Measurements from ENCODE around the gene TLX3. TPM values are rescaled to one million over a fixed set of nuclear protein-coding genes. Genes with fewer than 3 reads are reported as not detected.

Gene TLX3
- total and polyA plus RNA-seq, 12 donors: 0.17 TPM; not detected in 11

- intact Hi-C loops (cut with DNase I): loop anchor here in 1 of 2 donors (10.0 kb wide), 1 partner anchor 121 kb away; no protein-coding TSS in a partner anchor
- Histone ChIP-seq H3K9me3 (replicated peaks in 1 of 3) (no peaks in the 10 kb centered on the region), H3K27me3 (peaks cover 19% of the 10 kb centered on the region), H3K27ac (no peak overlapping the region), H3K4me3 (no peak overlapping the region), H3K4me1 (replicated peaks in 1 of 2) (peaks cover 0 to 4% of the 10 kb centered on the region in 2 donors), H3K36me3 (replicated peaks in 1 of 2) (no peaks in the 10 kb centered on the region)
- 59 to 77% (median 73%) methylated on average over 5 to 8 of the region's 8 CpGs for WGBS, 4 donors
- no peak for TF ChIP-seq POLR2A (IDR thresholded peaks at IDR 0.05)
- TF ChIP-seq CTCF (IDR thresholded peaks at IDR 0.05): no peak
- DNase-seq: no peak
These were observed 26.6 kb downstream of the TLX3 start for GRCh38 chr5:171335616-171336015.

- 7 to 14% (median 9%) methylated on average over 28 to 31 of the region's 31 CpGs for WGBS, 4 donors
- Histone ChIP-seq H3K4me3 (peak overlapping the region in 1 of 4 donors; percentile 54), H3K4me1 (replicated peaks in 1 of 2) (peaks cover 0 to 4% of the 10 kb centered on the region in 2 donors), H3K9me3 (replicated peaks in 1 of 3) (no peaks in the 10 kb centered on the region), H3K36me3 (replicated peaks in 1 of 2) (no peaks in the 10 kb centered on the region), H3K27me3 (peaks cover 19% of the 10 kb centered on the region), H3K27ac (no peak overlapping the region)
- intact Hi-C loops (cut with DNase I): loop anchor here in 1 of 2 donors (10.0 kb wide), 1 partner anchor 122 kb away; no protein-coding TSS in a partner anchor
- DNase-seq: peak in 6 of 7 donors; percentile 26 to 60 (median 44)
- TF ChIP-seq CTCF (IDR thresholded peaks at IDR 0.05) (peak; percentile 13 to 58 (median 48)), POLR2A (IDR thresholded peaks at IDR 0.05) (no peak)
These were observed 27.6 kb downstream of the TLX3 start for GRCh38 chr5:171336521-171337209.

GRCh38 chr5:171337210-171337569, 28.1 kb downstream of the TLX3 start:
- Histone ChIP-seq H3K9me3 (replicated peaks in 1 of 3) (no peaks in the 10 kb centered on the region), H3K36me3 (replicated peaks in 1 of 2) (no peaks in the 10 kb centered on the region), H3K27ac (no peak overlapping the region), H3K4me1 (replicated peaks in 1 of 2) (peaks cover 0 to 4% of the 10 kb centered on the region in 2 donors), H3K27me3 (peaks cover 17% of the 10 kb centered on the region), H3K4me3 (peak overlapping the region in 1 of 4 donors; percentile 54)
- 22 to 36% (median 30%) methylated on average over 11 of the region's 11 CpGs for WGBS, 4 donors
- DNase-seq: no peak
- intact Hi-C loops (cut with DNase I): loop anchor here in 1 of 2 donors (10.0 kb wide), 1 partner anchor 122 kb away; no protein-coding TSS in a partner anchor
- TF ChIP-seq POLR2A (IDR thresholded peaks at IDR 0.05) (no peak), CTCF (IDR thresholded peaks at IDR 0.05) (no peak)

- TF ChIP-seq POLR2A (IDR thresholded peaks at IDR 0.05) (no peak), CTCF (IDR thresholded peaks at IDR 0.05) (no peak)
- H3K4me1 ChIP-seq (replicated peaks in 1 of 2): peaks cover 0 to 4% of the 10 kb centered on the region in 2 donors
- H3K27me3 ChIP-seq: peaks cover 12% of the 10 kb centered on the region
- no peak overlapping the region for H3K4me3 ChIP-seq
- no peaks in the 10 kb centered on the region for H3K36me3 ChIP-seq (replicated peaks in 1 of 2)
- H3K27ac ChIP-seq: no peak overlapping the region
- intact Hi-C loops (cut with DNase I): loop anchor here in 1 of 2 donors (5.0 to 10.0 kb wide), 2 partner anchors 533 to 595 kb away; no protein-coding TSS in a partner anchor
- no peaks in the 10 kb centered on the region for H3K9me3 ChIP-seq (replicated peaks in 1 of 3)
- no peak for DNase-seq
These were observed 31.0 kb downstream of the TLX3 start for GRCh38 chr5:171340042-171340441.

Measured in adrenal gland (tissue), 12 donors.